SK-N-MC (cell line): ENCODE data around the gene CXCL17.

ENCODE experiments used
- EZH2 ChIP-seq: fragments of 200-600 bp; sonication (generic); IDR thresholded peaks from one replicate; pipeline ENCODE4 v1.6.1; 2017; ENCODE audit warnings: antibody characterized with exemption
- POLR2AphosphoS5 ChIP-seq: IDR thresholded peaks from 2 replicates; pipeline ENCODE4 v1.6.1; 2012; ENCODE audit warnings: mild to moderate bottlenecking, low read depth, low read length, borderline replicate concordance

GRCh38 chr19:42407085-42407815 is 35.5 kb downstream of the CXCL17 start:
- no peak for TF ChIP-seq POLR2AphosphoS5
- no peak for TF ChIP-seq EZH2
